Measurements from ENCODE around the gene EFEMP1. TPM values are rescaled to one million over a fixed set of nuclear protein-coding genes. Genes with fewer than 3 reads are reported as not detected.

Gene EFEMP1
- total RNA-seq, 1 experiment from 2014 or later: 0.15 TPM

DNA sequence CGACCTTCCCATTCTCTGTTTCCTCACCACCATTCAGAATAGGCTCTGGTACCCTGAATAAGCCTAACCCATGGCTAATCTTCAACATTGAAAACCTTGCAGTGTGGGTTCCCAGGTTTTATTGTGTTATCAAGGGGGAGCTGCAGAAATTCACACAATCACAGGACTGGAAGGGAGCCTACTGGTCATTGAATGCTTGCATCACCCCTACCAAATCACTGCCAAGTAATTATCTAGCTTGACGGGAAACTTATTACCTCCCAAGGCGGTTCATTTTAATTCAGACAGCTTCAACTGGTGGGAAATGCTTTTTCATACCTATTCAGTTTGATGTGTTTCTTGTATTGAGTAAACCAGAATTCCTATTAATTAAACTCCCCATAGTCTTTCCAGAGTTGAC, 33.6 kb upstream of the EFEMP1 start:
- DNase-seq (ENCODE audit: low spot score): no peak
- no peak for TF ChIP-seq EZH2 (IDR thresholded peaks at IDR 0.05; ENCODE audit: borderline replicate concordance, low read depth, low read length, poor library complexity, severe bottlenecking)
- TF ChIP-seq, protein P1, sequence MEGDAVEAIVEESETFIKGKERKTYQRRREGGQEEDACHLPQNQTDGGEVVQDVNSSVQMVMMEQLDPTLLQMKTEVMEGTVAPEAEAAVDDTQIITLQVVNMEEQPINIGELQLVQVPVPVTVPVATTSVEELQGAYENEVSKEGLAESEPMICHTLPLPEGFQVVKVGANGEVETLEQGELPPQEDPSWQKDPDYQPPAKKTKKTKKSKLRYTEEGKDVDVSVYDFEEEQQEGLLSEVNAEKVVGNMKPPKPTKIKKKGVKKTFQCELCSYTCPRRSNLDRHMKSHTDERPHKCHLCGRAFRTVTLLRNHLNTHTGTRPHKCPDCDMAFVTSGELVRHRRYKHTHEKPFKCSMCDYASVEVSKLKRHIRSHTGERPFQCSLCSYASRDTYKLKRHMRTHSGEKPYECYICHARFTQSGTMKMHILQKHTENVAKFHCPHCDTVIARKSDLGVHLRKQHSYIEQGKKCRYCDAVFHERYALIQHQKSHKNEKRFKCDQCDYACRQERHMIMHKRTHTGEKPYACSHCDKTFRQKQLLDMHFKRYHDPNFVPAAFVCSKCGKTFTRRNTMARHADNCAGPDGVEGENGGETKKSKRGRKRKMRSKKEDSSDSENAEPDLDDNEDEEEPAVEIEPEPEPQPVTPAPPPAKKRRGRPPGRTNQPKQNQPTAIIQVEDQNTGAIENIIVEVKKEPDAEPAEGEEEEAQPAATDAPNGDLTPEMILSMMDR (conservative IDR thresholded peaks at IDR 0.05; ENCODE audit: low read depth, low read length): no peak
- H3K9me3 ChIP-seq (ENCODE audit: low read depth, low read length, poor library complexity, severe bottlenecking): no peaks in the 10 kb centered on the region
- no peaks in the 10 kb centered on the region for H3K36me3 ChIP-seq (ENCODE audit: insufficient read depth, low read length, poor library complexity, severe bottlenecking)
- no peak overlapping the region for H3K4me3 ChIP-seq (ENCODE audit: low read depth, low read length, poor library complexity, severe bottlenecking)
- H3K27ac ChIP-seq (ENCODE audit: low read depth, low read length, poor library complexity, severe bottlenecking): no peak overlapping the region
- peaks cover 6% of the 10 kb centered on the region for H3K27me3 ChIP-seq (replicated peaks; ENCODE audit: insufficient read depth, low read depth, low read length, poor library complexity)
- intact Hi-C loops (cut with micrococcal nuclease; ENCODE audit: unreplicated experiment): no loop called here
- POLR2A ChIA-PET (ENCODE audit: low non-redundant PET): no interaction called here
- BruUV-seq (replicated peaks): no TSS peak
- no peaks in the 10 kb centered on the region for H3K4me1 ChIP-seq (ENCODE audit: insufficient read depth, low read length, poor library complexity, severe bottlenecking)
- CTCF ChIA-PET: no interaction called here

DNA sequence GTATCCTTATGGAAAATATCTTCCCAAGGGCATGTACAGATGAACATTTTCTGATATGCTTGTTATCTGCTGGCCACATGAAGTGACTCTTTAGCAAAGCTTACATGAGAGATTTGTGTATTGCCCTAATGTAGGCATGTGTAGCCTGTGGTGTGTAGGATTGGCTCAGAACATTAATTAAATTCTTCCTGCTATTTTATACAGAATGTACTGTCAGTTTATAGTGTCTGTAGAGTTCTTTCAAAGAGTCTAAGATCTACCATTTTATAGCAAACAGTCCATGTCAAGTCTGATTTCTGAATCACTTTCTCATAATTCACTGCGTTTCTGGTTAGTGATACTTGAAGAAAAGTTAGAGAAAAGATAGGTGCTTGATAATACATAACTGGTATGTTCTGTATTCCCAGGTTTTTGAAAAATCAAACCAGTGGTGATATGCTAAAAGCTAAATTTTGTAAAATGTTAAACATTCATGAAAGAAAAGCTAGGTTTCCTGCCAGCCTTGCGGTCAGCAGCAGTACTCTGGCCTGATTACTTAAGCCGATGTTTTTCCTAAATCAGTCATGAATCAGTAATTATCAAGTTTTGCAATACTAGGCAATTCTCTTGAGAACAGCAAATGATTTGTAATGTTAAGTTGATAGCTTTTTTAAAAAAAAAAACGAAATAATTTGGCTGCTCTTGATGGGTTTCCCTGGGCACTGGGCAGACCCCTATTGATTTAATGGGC, 30.9 kb upstream of the EFEMP1 start:
- no peak for DNase-seq (ENCODE audit: low spot score)

DNA sequence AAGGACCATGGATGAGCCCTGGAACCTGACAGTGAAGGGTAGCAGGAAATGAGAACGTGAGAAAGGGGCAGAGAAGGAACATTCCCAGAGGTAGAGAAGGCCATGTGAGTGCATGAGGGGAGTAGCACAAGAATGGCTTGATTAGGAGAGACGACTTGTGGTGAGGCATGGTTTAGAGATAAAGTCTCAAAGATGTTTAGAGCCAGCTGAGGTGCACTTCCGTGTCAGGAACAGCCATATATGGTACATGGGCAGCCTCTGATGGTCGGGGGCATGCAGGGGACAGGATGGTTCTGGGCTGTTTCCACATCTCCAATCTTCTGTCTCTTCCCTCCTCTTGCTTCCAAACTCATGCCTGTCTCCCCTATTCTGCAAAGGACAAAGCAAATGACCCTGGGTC, 28.8 kb upstream of the EFEMP1 start:
- H3K9me3 ChIP-seq (ENCODE audit: low read depth, low read length, poor library complexity, severe bottlenecking): no peaks in the 10 kb centered on the region
- BruUV-seq (replicated peaks): no TSS peak
- no peaks in the 10 kb centered on the region for H3K4me1 ChIP-seq (ENCODE audit: insufficient read depth, low read length, poor library complexity, severe bottlenecking)
- H3K27ac ChIP-seq (ENCODE audit: low read depth, low read length, poor library complexity, severe bottlenecking): no peak overlapping the region
- no peak for DNase-seq (ENCODE audit: low spot score)
- POLR2A ChIA-PET (ENCODE audit: low non-redundant PET): no interaction called here
- peaks cover 10% of the 10 kb centered on the region for H3K27me3 ChIP-seq (replicated peaks; ENCODE audit: insufficient read depth, low read depth, low read length, poor library complexity)
- H3K36me3 ChIP-seq (ENCODE audit: insufficient read depth, low read length, poor library complexity, severe bottlenecking): no peaks in the 10 kb centered on the region
- CTCF ChIA-PET: no interaction called here
- intact Hi-C loops (cut with micrococcal nuclease; ENCODE audit: unreplicated experiment): no loop called here
- H3K4me3 ChIP-seq (ENCODE audit: low read depth, low read length, poor library complexity, severe bottlenecking): no peak overlapping the region
- TF ChIP-seq EZH2 (IDR thresholded peaks at IDR 0.05; ENCODE audit: borderline replicate concordance, low read depth, low read length, poor library complexity, severe bottlenecking): no peak
- TF ChIP-seq, protein P1 (conservative IDR thresholded peaks at IDR 0.05; ENCODE audit: low read depth, low read length): no peak

More for the DNA sequence above, 30.9 kb upstream of the EFEMP1 start:
- H3K27ac ChIP-seq (ENCODE audit: low read depth, low read length, poor library complexity, severe bottlenecking): no peak overlapping the region
- no peaks in the 10 kb centered on the region for H3K4me1 ChIP-seq (ENCODE audit: insufficient read depth, low read length, poor library complexity, severe bottlenecking)
- ChIA-PET CTCF (no interaction called here), POLR2A (ENCODE audit: low non-redundant PET) (no interaction called here)
- H3K9me3 ChIP-seq (ENCODE audit: low read depth, low read length, poor library complexity, severe bottlenecking): no peaks in the 10 kb centered on the region
- H3K36me3 ChIP-seq (ENCODE audit: insufficient read depth, low read length, poor library complexity, severe bottlenecking): no peaks in the 10 kb centered on the region
- BruUV-seq (replicated peaks): no TSS peak
- peaks cover 5% of the 10 kb centered on the region for H3K27me3 ChIP-seq (replicated peaks; ENCODE audit: insufficient read depth, low read depth, low read length, poor library complexity)
- intact Hi-C loops (cut with micrococcal nuclease; ENCODE audit: unreplicated experiment): no loop called here
- no peak for TF ChIP-seq EZH2 (IDR thresholded peaks at IDR 0.05; ENCODE audit: borderline replicate concordance, low read depth, low read length, poor library complexity, severe bottlenecking)
- TF ChIP-seq, protein P1 (conservative IDR thresholded peaks at IDR 0.05; ENCODE audit: low read depth, low read length): no peak
- H3K4me3 ChIP-seq (ENCODE audit: low read depth, low read length, poor library complexity, severe bottlenecking): no peak overlapping the region

Data from A673 (cell line).